HCT116 (cell line): ENCODE data around the gene CRAT.

Experiments
- CBX3 ChIP-seq: IDR thresholded peaks from 2 replicates; pipeline ENCODE4 v1.6.1; 2012; ENCODE audit warnings: low read depth
- CEBPB ChIP-seq: IDR thresholded peaks from 2 replicates; pipeline ENCODE4 v1.6.1; 2012; ENCODE audit warnings: low read depth
- EZH2 ChIP-seq: fragments of 200-600 bp; sonication (generic); IDR thresholded peaks from 2 replicates; pipeline ENCODE4 v1.6.1; 2017; ENCODE audit warnings: antibody characterized with exemption, mixed run types
- EZH2phosphoT487 ChIP-seq: fragments of 200-600 bp; IDR thresholded peaks from 2 replicates; pipeline ENCODE4 v1.6.1; 2018; ENCODE audit warnings: antibody characterized with exemption, borderline replicate concordance
- POLR2A ChIP-seq: IDR thresholded peaks from 2 replicates; pipeline ENCODE4 v1.7.0; 2011; ENCODE audit warnings: borderline replicate concordance; ENCODE audit not compliant: insufficient read depth, insufficient read length; ENCODE audit errors: extremely low read depth
- RAD21 ChIP-seq: IDR thresholded peaks from 2 replicates; pipeline ENCODE4 v1.6.1; 2012; ENCODE audit warnings: low read depth, mild to moderate bottlenecking
- REST ChIP-seq: IDR thresholded peaks from 2 replicates; pipeline ENCODE4 v1.6.1; 2012; ENCODE audit warnings: low read depth
- TCF7L2 ChIP-seq: IDR thresholded peaks from 2 replicates; pipeline ENCODE4 v1.7.0; 2011; ENCODE audit warnings: borderline replicate concordance, inconsistent platforms; ENCODE audit not compliant: insufficient read depth, insufficient read length; ENCODE audit errors: extremely low read depth
- TF ChIP-seq, protein P1 (sequence below), 3 experiments: fragments of 200-600 bp in 1 of 3; sonication (generic) in 1 of 3; IDR thresholded peaks in 2 of 3; conservative IDR thresholded peaks in 1 of 3; 2 replicates each; pipeline ENCODE4 v1.5.1; 2012 to 2017; ENCODE audit warnings: low read depth in 2 of 3, low read length in 2 of 3, antibody characterized with exemption in 1 of 3, borderline replicate concordance in 1 of 3, control low read depth in 1 of 3, mild to moderate bottlenecking in 1 of 3, mixed read lengths in 1 of 3, mixed run types in 1 of 3, moderate library complexity in 1 of 3; ENCODE audit not compliant: insufficient read depth in 1 of 3
- TF ChIP-seq, protein P2 (sequence below): IDR thresholded peaks from 2 replicates; pipeline ENCODE4 v1.6.1; 2012

- no peak for TF ChIP-seq RAD21
- TF ChIP-seq, protein P1, sequence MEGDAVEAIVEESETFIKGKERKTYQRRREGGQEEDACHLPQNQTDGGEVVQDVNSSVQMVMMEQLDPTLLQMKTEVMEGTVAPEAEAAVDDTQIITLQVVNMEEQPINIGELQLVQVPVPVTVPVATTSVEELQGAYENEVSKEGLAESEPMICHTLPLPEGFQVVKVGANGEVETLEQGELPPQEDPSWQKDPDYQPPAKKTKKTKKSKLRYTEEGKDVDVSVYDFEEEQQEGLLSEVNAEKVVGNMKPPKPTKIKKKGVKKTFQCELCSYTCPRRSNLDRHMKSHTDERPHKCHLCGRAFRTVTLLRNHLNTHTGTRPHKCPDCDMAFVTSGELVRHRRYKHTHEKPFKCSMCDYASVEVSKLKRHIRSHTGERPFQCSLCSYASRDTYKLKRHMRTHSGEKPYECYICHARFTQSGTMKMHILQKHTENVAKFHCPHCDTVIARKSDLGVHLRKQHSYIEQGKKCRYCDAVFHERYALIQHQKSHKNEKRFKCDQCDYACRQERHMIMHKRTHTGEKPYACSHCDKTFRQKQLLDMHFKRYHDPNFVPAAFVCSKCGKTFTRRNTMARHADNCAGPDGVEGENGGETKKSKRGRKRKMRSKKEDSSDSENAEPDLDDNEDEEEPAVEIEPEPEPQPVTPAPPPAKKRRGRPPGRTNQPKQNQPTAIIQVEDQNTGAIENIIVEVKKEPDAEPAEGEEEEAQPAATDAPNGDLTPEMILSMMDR (IDR thresholded peaks at IDR 0.05 in 2 of 3, conservative IDR thresholded peaks at IDR 0.05 in 1 of 3; ENCODE audit: borderline replicate concordance in 1 of 3, insufficient read depth in 1 of 3, low read depth in 2 of 3, low read length in 2 of 3): no peak
- TF ChIP-seq, protein P2, sequence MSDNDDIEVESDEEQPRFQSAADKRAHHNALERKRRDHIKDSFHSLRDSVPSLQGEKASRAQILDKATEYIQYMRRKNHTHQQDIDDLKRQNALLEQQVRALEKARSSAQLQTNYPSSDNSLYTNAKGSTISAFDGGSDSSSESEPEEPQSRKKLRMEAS: no peak
- no peak for TF ChIP-seq CEBPB
- no peak for TF ChIP-seq POLR2A
- no peak for TF ChIP-seq EZH2
- TF ChIP-seq TCF7L2: no peak
- no peak for TF ChIP-seq EZH2phosphoT487
- TF ChIP-seq CBX3: no peak
- TF ChIP-seq REST: no peak
Observed at GRCh38 chr9:129113645-129114304, 3.2 kb upstream of the CRAT start.
